NCI-H2196 (cell line): ENCODE measurements around the gene CARF.

Source experiments
- DNase-seq: peaks from one replicate; lab custom pipeline; 2025; ENCODE audit not compliant: unreplicated experiment; lab: John Stamatoyannopoulos, UW

Gene CARF

DNA sequence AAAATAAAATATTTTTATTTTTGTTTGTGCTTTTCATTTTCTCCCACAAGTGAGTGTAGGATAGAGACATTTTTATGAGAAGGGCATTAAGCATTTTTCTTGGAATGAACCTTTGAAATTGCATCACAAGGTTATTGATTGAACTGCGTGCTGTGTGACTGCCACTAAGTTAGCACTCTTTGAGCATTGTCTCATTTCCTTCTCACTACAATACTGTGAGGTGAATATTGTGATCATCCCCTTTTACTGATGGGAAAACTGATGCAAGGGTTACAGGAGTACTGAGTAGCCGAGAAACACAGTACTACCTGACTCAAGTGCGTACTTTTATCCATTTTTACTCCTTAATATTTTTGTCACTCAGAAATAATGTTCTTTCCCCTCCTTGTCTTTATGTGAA is 104.6 kb downstream of the CARF start:
- DNase-seq = no peak

DNA sequence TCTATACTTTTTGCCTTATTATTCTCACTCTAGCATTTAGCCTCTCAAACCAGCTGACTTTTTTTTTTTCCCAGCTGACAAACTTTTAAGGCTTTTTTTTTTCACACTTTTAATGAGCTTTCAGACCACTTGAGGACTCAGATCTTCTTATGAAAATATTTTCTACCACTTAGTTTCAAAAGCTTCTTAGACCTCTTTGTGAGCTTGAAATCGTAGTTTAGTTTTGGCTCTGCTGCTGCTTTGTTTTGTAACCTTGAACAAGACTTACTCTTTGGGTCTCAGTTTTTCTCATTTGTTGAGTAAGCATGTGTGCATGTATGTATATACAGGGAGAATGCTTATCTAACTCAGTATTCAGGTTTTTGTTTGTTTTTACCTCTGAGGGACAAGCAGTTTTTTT is 106.1 kb downstream of the CARF start:
- no peak for DNase-seq

GRCh38 chr2:203019142-203019541 is 107.1 kb downstream of the CARF start:
- DNase-seq = no peak

DNA sequence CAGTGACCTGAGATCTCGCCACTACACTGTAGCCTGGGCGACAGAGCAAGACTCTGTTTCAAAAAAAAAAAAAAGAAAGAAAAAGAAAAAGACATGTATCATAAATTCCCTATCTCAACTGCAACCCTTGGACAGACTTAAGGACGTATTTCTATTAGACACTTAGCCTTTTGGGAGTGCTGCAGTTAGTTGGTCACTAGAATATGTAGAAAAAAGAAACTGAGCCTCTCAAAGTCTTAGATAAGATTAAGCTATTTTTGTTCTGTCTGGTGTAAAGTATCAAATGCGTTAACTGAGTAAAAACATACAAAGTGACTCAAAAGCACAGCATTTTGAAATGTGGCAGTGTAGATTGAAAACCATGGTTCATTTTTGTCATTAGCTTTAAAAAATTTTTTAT is 109.9 kb downstream of the CARF start:
- no peak for DNase-seq

- DNase-seq = no peak
Observed at GRCh38 chr2:203022751-203023150, 110.7 kb downstream of the CARF start.

- DNase-seq = no peak
Observed at GRCh38 chr2:203025592-203025991, 113.5 kb downstream of the CARF start.

DNA sequence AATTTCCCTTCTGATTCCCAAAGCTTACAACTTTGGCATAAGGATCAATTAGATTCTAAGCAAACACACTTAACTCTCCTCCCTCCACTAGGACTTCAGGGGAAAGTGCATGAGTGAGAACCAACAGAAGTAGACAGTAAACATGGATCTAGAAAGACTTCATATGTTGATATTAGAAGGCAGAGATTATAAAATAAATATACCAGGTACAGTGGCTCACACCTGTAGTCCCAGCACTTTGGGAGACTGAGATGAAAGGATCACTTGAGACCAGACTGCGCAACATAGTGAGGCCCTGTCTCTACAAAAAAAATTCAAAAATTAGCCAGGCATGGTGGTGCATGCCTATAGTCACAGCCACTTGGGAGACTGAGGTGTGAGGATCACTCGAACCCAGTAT is 118.5 kb downstream of the CARF start:
- no peak for DNase-seq

GRCh38 chr2:203030991-203031390 is 118.9 kb downstream of the CARF start:
- DNase-seq = no peak

DNA sequence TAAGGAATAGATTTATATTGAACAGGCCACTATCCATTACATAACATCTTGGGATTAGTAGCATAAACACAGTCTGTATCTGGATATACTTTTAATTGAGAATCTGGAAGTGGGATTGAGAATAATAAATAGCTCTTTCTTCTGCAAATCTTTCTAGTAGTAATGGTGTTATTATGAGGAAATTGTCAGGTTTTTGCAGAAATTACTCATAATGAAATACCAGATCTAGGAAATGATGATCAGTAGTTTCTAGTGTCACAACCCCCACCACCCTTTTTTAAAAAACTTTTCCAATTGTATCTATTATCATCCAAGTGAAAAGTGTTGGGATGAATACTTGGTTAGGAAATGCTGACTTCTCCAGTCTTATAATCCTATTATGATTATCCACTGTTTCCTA is 121.3 kb downstream of the CARF start:
- DNase-seq = no peak

DNA sequence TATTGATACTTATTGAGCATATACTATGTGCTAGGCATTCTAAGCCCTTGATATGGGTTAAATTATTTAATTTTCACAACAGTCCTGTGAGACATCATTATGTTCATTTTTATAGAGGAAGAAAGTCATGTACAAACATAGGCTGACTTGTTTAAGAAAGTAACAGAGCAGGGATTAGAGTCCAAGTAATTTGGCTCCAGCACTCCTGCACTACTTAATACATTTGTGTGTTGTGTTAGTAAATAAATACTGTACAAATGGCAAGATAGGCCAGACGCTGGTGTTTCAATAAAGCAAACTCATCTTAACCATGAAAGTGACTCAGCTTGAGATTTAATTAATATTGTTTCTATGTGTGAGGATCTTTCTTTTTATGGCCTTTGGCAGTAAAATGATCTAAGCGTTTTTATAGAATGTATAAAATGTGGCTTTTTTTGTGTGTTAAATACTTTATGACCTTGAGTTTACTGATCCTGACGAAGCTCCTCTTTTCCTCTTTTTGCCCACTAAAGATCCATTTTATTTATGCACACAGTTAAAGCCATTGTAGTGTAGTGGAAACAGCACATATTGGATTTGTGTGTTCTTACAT is 123.9 kb downstream of the CARF start:
- DNase-seq = no peak
